HFF-Myc (cell line): ENCODE measurements around the gene TFCP2.

Experiments used
- DNase-seq: peaks from one replicate; pipeline ENCODE4 v3.0.0-alpha.2; 2011; ENCODE audit warnings: low read depth; ENCODE audit errors: extremely low read depth
- H3K4me3 ChIP-seq: replicated peaks from 2 replicates; pipeline ENCODE4 v1.5.1; 2011; ENCODE audit warnings: low read depth, mild to moderate bottlenecking, control low read depth, low read length
- TF ChIP-seq, protein P1 (sequence below): IDR thresholded peaks from 2 replicates; pipeline ENCODE4 v1.5.1; 2012; ENCODE audit warnings: mild to moderate bottlenecking, low read depth, low read length, control low read depth; ENCODE audit errors: missing control alignments

Gene TFCP2

DNA sequence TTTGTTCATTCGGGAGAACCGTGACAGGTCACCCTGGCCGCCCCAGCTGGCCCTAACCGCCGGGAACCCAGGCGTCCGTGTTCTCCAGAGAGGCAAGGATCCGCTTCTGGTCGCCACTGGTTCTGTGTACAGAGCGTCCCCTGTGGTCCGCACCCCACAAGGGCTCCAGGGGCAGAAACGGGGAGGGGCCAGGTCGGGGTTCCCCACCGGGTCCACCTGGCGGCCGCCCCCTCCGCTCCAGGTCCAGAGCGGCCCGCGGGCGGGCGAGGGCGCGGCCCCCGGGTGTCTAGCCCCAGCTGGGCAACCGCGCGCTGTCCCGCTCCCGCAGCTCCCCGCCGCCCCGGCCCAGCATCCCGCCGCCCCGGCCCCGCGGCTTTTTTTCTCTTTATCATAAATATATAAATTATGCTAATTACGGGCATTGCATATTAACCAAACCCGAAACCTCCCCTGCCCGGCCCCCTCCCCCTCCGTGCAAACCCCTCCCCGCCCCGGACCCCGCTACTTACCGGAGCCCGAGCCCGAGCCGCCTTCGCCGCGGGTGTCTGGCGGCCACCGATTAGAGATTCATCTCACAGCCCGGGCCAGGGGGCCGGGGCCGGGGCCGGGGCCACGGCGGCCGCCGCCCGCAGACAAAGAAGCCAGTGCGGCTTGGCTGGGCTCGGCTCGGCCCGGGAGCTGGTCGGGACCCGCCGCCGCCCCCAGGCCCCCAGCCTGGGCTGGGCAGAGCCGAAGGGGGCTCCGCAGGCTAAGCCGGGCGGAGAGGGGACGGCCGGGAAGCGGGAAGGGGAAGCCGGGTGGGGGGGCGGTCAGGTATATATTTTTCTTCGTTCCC, 44.4 kb upstream of the TFCP2 start:
- DNase-seq = no peak
- TF ChIP-seq, protein P1, sequence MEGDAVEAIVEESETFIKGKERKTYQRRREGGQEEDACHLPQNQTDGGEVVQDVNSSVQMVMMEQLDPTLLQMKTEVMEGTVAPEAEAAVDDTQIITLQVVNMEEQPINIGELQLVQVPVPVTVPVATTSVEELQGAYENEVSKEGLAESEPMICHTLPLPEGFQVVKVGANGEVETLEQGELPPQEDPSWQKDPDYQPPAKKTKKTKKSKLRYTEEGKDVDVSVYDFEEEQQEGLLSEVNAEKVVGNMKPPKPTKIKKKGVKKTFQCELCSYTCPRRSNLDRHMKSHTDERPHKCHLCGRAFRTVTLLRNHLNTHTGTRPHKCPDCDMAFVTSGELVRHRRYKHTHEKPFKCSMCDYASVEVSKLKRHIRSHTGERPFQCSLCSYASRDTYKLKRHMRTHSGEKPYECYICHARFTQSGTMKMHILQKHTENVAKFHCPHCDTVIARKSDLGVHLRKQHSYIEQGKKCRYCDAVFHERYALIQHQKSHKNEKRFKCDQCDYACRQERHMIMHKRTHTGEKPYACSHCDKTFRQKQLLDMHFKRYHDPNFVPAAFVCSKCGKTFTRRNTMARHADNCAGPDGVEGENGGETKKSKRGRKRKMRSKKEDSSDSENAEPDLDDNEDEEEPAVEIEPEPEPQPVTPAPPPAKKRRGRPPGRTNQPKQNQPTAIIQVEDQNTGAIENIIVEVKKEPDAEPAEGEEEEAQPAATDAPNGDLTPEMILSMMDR = no peak
- peak overlapping the region; percentile 59 for H3K4me3 ChIP-seq

- no peak for DNase-seq
- H3K4me3 ChIP-seq = peak overlapping the region; percentile 59
- TF ChIP-seq, protein P1 = no peak
Measured at GRCh38 chr12:51216642-51217041, 43.7 kb upstream of the TFCP2 start.

- TF ChIP-seq, protein P1 = no peak
- no peak for DNase-seq
- no peak overlapping the region for H3K4me3 ChIP-seq
Measured at GRCh38 chr12:51214895-51215294, 42.0 kb upstream of the TFCP2 start.

GRCh38 chr12:51210690-51211395, 37.9 kb upstream of the TFCP2 start:
- no peak for DNase-seq
- no peak overlapping the region for H3K4me3 ChIP-seq
- TF ChIP-seq, protein P1 = no peak

- TF ChIP-seq, protein P1 = no peak
- no peak for DNase-seq
- H3K4me3 ChIP-seq = no peak overlapping the region
Measured at GRCh38 chr12:51209259-51209658, 36.3 kb upstream of the TFCP2 start.

DNA sequence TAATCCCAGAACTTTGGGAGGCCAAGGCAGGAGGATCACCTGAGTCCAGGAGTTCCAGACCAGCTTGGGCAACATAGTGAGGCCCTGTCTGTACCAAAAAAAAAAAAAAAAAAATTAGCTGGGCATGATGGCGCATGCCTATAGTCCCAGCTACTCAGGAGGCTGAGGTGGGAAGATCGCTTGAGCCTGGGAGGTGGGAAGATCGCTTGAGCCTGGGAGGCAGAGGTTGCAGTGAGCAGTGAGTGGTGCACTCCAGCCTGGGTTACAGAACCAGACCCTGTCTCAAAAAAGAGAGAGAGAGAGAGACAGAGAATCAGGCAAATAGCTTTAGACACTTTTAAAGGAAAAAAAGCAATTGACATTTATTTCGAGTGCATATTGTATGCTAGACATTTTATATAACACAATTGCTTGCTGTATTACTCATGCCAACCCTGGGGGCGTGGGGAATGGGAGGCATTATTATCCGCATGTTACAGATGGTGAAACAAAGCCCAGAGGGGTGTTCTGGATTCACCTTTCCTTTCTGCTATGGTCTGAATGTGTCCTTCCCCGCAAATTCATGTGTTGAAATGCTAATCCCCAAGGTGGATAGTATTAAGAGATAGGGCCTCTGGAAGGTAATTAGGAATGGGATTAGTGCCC, 35.2 kb upstream of the TFCP2 start:
- TF ChIP-seq, protein P1 = no peak
- no peak for DNase-seq
- H3K4me3 ChIP-seq = no peak overlapping the region
